ENCODE measurements around the gene SMARCE1. TPM values are rescaled to one million over a fixed set of nuclear protein-coding genes. Genes with fewer than 3 reads are reported as not detected.
"Not testable (repeated sequence)": the region's sequence is repeated elsewhere in the genome, so short reads cannot be mapped to it uniquely, and the experiment has no call there.

SMARCE1 gene
- polyA plus RNA-seq, 1 donor (not counting 4 experiments of a cell fraction or from before 2014, with no cell fraction given), result 60.6 TPM

DNA sequence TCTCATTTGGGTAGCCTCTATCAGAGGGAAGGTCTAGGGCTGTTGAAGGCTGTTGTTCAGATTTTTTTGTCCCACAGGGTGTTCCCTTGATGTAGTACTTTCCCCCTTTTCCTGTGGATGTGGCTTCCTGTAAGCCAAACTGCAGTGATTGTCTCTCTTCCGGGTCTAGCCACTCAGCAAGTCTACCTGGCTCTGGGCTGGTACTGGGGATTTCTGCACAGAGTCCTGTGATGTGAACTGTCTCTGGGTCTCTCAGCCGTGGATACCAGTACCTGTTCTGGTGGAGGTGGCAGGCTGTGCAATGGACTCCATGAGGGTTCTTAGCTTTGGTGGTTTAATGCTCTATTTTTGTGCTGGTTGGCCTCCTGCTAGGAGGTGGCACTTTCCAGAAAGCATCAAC lies 59.1 kb downstream of the SMARCE1 start:
- Histone ChIP-seq H3K27me3 (ENCODE audit: control insufficient read depth, extremely low read depth, insufficient read depth, low read length) (peaks cover 8% of the 10 kb centered on the region), H3K9me3 (ENCODE audit: control insufficient read depth, low read depth, low read length) (no peaks in the 10 kb centered on the region), H3K27ac (ENCODE audit: control insufficient read depth, insufficient read depth, low read length) (no peak overlapping the region), H3K9ac (ENCODE audit: control insufficient read depth, extremely low read depth, insufficient read depth, low read length) (no peak overlapping the region), H3K36me3 (ENCODE audit: control insufficient read depth in 2 of 2, extremely low read depth in 1 of 2, insufficient read depth in 2 of 2, low read length in 2 of 2) (no peaks in the 10 kb centered on the region), H4K20me1 (ENCODE audit: control insufficient read depth, extremely low read depth, insufficient read depth, low read length) (no peaks in the 10 kb centered on the region), H3K9me1 (ENCODE audit: control insufficient read depth, extremely low read depth, insufficient read depth, low read length) (no peaks in the 10 kb centered on the region), H3K4me1 (ENCODE audit: control insufficient read depth, extremely low read depth, insufficient read depth, low read length) (no peaks in the 10 kb centered on the region), H2AFZ (ENCODE audit: control insufficient read depth, low read length) (no peak overlapping the region), H3K79me2 (ENCODE audit: control insufficient read depth, insufficient read depth, low read length) (no peaks in the 10 kb centered on the region), H3K4me3 (ENCODE audit: control insufficient read depth in 2 of 3, extremely low read depth in 1 of 3, insufficient read depth in 2 of 3, low read depth in 1 of 3, low read length in 3 of 3) (no peak overlapping the region), H3K4me2 (ENCODE audit: control insufficient read depth, extremely low read depth, insufficient read depth, low read depth, low read length) (no peak overlapping the region)
- TF ChIP-seq EZH2 (IDR thresholded peaks at IDR 0.05; ENCODE audit: low read length), result no peak
- TF ChIP-seq, protein P1, sequence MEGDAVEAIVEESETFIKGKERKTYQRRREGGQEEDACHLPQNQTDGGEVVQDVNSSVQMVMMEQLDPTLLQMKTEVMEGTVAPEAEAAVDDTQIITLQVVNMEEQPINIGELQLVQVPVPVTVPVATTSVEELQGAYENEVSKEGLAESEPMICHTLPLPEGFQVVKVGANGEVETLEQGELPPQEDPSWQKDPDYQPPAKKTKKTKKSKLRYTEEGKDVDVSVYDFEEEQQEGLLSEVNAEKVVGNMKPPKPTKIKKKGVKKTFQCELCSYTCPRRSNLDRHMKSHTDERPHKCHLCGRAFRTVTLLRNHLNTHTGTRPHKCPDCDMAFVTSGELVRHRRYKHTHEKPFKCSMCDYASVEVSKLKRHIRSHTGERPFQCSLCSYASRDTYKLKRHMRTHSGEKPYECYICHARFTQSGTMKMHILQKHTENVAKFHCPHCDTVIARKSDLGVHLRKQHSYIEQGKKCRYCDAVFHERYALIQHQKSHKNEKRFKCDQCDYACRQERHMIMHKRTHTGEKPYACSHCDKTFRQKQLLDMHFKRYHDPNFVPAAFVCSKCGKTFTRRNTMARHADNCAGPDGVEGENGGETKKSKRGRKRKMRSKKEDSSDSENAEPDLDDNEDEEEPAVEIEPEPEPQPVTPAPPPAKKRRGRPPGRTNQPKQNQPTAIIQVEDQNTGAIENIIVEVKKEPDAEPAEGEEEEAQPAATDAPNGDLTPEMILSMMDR (optimal IDR thresholded peaks at IDR 0.05 in 1 of 3, IDR thresholded peaks at IDR 0.05 in 1 of 3, conservative IDR thresholded peaks at IDR 0.05 in 1 of 3; ENCODE audit: extremely low read depth in 1 of 3, insufficient read depth in 2 of 3, low read length in 3 of 3), result no peak
- dilution Hi-C loops (cut with MboI; ENCODE audit: extremely low pct_ligation_motif_present, low sequenced_read_pairs), result no loop called here
- no peak for FAIRE-seq
- DNase-seq (ENCODE audit: low read depth, low spot score), result no peak

DNA sequence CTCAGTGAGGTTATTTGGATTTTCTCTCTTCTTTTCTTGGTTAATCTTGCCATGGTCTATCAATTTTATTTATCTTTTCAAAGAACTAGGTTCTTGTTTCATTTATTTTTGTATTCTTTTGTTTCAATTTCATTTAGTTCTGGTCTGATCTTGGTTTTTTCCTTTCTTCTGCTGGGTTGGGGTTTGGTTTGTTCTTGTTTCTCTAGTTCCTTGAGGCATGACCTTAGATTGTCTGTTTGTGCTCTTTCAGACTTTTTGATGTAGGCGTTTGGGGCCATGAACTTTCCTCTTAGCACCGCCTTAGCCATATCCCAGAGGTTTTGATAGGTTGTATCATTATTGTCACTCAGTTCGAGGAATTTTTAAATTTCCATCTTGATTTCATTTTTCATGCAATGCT lies 61.4 kb downstream of the SMARCE1 start:
- H4K20me1 ChIP-seq (ENCODE audit: control insufficient read depth, extremely low read depth, insufficient read depth, low read length); H3K27me3 ChIP-seq (ENCODE audit: control insufficient read depth, extremely low read depth, insufficient read depth, low read length); H3K9ac ChIP-seq (ENCODE audit: control insufficient read depth, extremely low read depth, insufficient read depth, low read length); dilution Hi-C loops (cut with MboI; ENCODE audit: extremely low pct_ligation_motif_present, low sequenced_read_pairs); FAIRE-seq; H2AFZ ChIP-seq (ENCODE audit: control insufficient read depth, low read length); H3K9me3 ChIP-seq (ENCODE audit: control insufficient read depth, low read depth, low read length); H3K9me1 ChIP-seq (ENCODE audit: control insufficient read depth, extremely low read depth, insufficient read depth, low read length); H3K79me2 ChIP-seq (ENCODE audit: control insufficient read depth, insufficient read depth, low read length); H3K4me3 ChIP-seq (ENCODE audit: control insufficient read depth in 2 of 3, extremely low read depth in 1 of 3, insufficient read depth in 2 of 3, low read depth in 1 of 3, low read length in 3 of 3); DNase-seq (ENCODE audit: low read depth, low spot score); H3K4me2 ChIP-seq (ENCODE audit: control insufficient read depth, extremely low read depth, insufficient read depth, low read depth, low read length); H3K36me3 ChIP-seq (ENCODE audit: control insufficient read depth in 2 of 2, extremely low read depth in 1 of 2, insufficient read depth in 2 of 2, low read length in 2 of 2); H3K27ac ChIP-seq (ENCODE audit: control insufficient read depth, insufficient read depth, low read length): not testable (repeated sequence)
- peaks cover 12% of the 10 kb centered on the region for H3K4me1 ChIP-seq (ENCODE audit: control insufficient read depth, extremely low read depth, insufficient read depth, low read length)

DNA sequence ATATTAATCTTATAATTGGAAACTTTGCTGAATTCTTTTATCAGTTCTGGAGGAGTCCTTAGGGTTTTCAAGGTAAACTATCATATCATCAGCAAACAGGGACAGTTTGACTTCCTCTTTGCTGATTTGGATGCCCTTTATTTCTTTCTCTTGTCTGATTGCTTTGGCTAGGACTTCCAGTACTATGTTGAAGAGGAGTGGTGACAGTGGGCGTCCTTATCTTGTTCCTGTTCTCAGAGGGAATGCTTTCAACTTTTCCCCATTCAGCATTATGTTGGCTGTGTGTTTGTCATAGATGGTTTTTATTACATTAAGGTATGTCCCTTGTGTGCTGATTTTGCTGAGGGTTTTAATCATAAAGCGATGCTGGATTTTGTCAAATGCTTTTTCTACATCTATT lies 62.7 kb downstream of the SMARCE1 start:
- H3K36me3 ChIP-seq (ENCODE audit: control insufficient read depth in 2 of 2, extremely low read depth in 1 of 2, insufficient read depth in 2 of 2, low read length in 2 of 2); dilution Hi-C loops (cut with MboI; ENCODE audit: extremely low pct_ligation_motif_present, low sequenced_read_pairs); H3K9me3 ChIP-seq (ENCODE audit: control insufficient read depth, low read depth, low read length); H3K4me2 ChIP-seq (ENCODE audit: control insufficient read depth, extremely low read depth, insufficient read depth, low read depth, low read length); H4K20me1 ChIP-seq (ENCODE audit: control insufficient read depth, extremely low read depth, insufficient read depth, low read length); DNase-seq (ENCODE audit: low read depth, low spot score); H3K27me3 ChIP-seq (ENCODE audit: control insufficient read depth, extremely low read depth, insufficient read depth, low read length); FAIRE-seq; H3K9me1 ChIP-seq (ENCODE audit: control insufficient read depth, extremely low read depth, insufficient read depth, low read length); H3K9ac ChIP-seq (ENCODE audit: control insufficient read depth, extremely low read depth, insufficient read depth, low read length); H3K79me2 ChIP-seq (ENCODE audit: control insufficient read depth, insufficient read depth, low read length); H3K4me3 ChIP-seq (ENCODE audit: control insufficient read depth in 2 of 3, extremely low read depth in 1 of 3, insufficient read depth in 2 of 3, low read depth in 1 of 3, low read length in 3 of 3); H3K27ac ChIP-seq (ENCODE audit: control insufficient read depth, insufficient read depth, low read length); H2AFZ ChIP-seq (ENCODE audit: control insufficient read depth, low read length): not testable (repeated sequence)
- peaks cover 12% of the 10 kb centered on the region for H3K4me1 ChIP-seq (ENCODE audit: control insufficient read depth, extremely low read depth, insufficient read depth, low read length)
